Epidermal melanocyte (primary cell): Measurements from ENCODE around the gene AIG1.
"Not testable (repeated sequence)": the region's sequence is repeated elsewhere in the genome, so short reads cannot be mapped to it uniquely, and the experiment has no call there.

ENCODE experiments used
- DNase-seq: peaks from one replicate; pipeline ENCODE4 v3.0.0; 2011; ENCODE audit warnings: low spot score; ENCODE audit not compliant: insufficient read length

Gene AIG1

DNA sequence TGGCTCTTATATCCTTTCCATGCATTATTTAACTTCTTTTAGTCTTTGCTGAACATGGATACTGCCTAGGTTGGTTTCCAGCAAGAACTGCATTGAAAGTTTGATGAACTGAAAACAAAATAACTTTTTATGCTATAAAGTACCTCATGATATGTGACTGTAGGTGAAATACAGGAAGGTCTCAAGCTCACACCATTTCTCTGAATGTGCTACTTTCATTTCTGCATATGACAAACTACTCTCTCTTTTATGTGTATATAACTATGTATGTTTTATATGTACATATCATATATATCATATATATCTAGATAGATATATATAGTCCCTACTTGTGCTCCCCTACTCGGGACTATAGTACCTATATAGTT, 65.9 kb downstream of the AIG1 start:
- DNase-seq, result no peak

- DNase-seq, result no peak
Measured at GRCh38 chr6:143127941-143128680, 67.4 kb downstream of the AIG1 start.

DNA sequence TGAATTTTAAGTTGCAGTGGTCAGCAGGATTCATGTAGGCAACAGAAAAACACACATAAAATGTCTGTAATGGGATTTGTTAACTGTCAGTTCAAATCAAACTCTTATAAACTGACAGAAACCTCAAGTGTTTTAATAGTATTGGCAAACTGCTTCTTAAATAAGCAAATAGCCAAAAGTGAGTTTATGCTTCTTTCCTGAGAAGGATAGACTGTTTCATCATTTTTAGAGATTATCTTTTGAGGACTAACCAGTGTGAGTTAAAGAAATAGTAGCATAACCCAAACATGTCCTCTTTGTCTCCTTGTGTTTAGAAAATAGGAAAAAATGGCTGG, 68.0 kb downstream of the AIG1 start:
- no peak for DNase-seq

DNA sequence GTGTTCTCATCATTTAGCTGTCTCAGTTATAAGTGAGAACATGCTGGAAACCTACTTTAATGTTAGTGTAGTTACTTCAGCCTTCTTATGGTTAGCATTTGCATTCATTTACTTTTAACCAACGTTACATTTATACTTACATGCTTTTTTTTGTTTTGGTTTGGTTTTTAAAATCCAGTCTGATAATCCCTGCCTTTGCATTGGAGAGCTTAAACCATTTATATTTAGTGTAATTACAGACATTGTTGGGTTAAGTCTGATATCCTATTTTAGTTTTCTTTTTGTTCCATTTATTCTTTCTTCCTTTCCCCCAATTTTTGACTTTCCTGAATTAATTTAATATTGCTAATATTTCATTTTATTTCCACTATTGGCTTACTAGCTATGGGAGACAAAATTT, 70.2 kb downstream of the AIG1 start:
- DNase-seq, result no peak

DNA sequence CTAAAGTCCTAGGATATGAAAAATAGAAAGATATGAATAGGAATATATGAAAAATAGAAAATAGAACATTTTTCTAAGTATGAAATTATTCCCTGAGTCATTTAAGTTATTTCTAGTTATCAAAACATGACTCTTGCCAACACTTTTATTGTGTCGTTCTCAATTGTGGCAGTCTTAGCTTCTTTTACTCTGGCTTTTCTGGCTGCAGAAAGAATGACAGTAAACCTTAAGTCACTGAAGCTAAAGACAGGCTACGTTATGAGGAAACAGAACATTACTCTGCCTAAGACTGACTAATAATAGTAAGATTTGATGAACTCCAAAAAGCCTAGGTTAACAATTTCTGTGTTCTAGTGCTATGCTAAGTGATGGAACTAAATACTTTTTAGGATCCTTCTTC, 74.6 kb downstream of the AIG1 start:
- no peak for DNase-seq

- no peak for DNase-seq
Measured at GRCh38 chr6:143135797-143136561, 75.3 kb downstream of the AIG1 start.

DNA sequence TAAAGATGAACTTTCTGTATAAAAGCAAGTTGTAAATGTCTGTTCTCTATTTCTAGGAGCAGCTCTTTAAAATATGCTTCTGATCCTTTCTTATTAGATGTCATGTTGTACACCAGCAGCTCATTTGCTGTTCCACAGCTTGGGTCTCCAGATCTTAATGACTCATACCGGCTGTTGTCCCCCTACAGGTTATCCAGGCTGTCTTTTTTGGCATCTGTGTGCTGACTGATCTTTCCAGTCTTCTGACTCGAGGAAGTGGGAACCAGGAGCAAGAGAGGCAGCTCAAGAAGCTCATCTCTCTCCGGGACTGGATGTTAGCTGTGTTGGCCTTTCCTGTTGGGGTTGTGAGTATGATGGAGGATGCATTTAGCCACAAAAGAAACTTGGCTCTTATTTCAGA, 76.0 kb downstream of the AIG1 start:
- no peak for DNase-seq

DNA sequence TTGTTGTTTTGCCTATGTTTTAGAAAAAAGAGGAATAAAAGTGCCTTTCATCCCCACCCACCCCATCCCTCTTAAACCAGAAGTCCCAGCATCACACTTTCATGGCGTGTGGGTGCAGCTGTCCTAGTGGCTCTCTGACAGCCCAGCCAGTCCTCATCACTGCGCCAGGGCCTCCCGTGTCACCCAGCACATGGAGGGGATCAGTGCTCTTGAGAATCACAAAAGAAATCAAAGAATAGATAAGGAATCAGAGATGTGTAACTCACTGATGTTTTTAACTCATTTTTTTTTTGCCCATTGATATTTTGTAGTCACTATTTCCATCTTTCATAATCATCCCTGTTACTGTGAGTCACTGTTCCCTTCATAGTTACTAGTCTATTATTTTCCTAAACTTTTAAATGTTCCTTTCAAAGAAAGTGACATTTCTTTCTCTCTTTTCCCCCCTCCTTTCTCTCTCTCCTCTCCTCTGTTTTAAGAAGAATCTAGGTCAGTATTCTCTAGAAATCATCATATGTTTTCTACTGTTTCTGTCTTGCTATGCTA, 78.6 kb downstream of the AIG1 start:
- no peak for DNase-seq

GRCh38 chr6:143139884-143140283, 79.2 kb downstream of the AIG1 start:
- not testable (repeated sequence) for DNase-seq

DNA sequence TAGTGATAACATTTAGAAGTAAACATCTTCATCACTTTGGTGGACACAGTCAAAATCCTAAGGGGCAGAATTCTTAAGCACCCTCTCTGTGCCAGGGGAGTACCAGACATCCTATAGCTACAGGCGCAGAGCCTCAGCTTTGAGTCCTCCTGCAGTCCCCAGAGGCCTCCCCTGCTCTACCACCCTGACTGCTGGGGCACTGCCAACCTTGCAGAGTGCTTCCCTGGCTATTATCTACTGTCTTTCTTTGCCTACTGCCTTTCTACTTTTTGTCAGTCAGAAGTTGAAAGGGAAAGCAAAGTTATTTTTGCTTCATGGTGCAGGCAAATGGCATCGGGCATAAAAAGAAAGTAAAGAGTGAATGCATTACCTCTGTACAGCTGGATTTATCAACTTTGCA, 80.1 kb downstream of the AIG1 start:
- no peak for DNase-seq

DNA sequence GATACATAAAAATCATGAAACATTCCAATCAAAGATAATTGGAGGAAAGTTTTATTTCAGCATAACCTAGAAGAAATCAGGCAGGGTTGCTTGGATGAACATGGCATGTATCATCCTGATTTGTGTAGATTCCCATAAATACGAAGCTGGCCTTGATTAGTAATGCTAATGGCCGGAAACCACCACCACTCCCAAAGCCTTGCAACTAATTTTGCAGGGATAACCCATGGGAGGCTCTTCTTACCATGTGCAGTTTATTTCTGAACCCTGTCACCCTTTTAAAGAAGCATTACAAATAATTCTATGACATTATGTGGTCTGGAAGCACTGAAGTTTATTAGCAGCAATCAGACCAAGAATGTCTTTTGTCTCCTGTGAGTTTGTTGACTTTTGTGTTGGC, 80.8 kb downstream of the AIG1 start:
- DNase-seq, result peak; percentile 19

GRCh38 chr6:143146186-143146851, 85.6 kb downstream of the AIG1 start:
- no peak for DNase-seq

GRCh38 chr6:143149771-143150170, 89.1 kb downstream of the AIG1 start:
- no peak for DNase-seq

- no peak for DNase-seq
Measured at GRCh38 chr6:143150281-143150680, 89.6 kb downstream of the AIG1 start.

DNA sequence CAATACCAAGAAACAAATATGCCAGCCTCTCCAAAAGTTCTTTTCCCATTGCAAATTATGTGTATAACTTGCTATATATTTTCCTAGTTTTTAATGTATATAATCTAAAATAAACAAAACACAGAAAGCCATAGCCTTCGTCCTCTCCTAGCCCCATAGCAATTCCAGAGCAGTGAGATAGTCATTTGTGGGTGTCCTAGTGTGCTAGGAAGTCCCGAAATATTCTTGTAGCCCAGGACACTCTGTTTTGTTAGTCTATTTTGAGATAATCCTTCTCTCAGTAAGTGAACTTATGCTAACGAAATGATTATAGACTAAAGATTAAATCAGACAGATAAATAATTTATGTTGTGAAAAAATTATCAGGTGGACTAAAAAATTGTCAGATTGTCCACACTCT, 90.7 kb downstream of the AIG1 start:
- DNase-seq, result no peak

GRCh38 chr6:143155681-143156080, 95.0 kb downstream of the AIG1 start:
- DNase-seq, result no peak

GRCh38 chr6:143157131-143157530, 96.4 kb downstream of the AIG1 start:
- DNase-seq, result peak; percentile 46

GRCh38 chr6:143158113-143158581, 97.5 kb downstream of the AIG1 start:
- no peak for DNase-seq

GRCh38 chr6:143159001-143159400, 98.3 kb downstream of the AIG1 start:
- no peak for DNase-seq

DNA sequence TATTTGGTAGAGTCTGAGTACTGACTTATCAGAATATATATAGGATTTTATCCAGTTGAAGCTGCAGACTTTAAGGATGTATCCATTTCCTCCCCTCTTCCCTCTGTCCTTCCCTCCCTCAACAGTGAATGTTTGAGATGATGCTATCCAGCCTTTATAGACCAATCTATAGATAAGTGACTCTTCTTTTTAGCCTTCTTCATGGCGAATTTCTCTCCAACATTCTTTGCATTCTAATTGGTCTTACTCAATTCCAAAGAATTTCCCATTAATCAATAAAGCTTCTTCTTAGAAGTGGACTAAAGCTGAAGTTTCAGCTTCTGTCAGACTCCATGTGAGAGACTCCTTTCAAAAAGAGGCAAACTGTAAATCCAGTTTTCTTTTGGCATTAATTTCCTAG, 99.3 kb downstream of the AIG1 start:
- DNase-seq, result no peak

GRCh38 chr6:143160439-143161220, 99.9 kb downstream of the AIG1 start:
- no peak for DNase-seq
